BLaER1 (cell line): ENCODE results near the gene KNSTRN.

Experiments
- H3K27ac ChIP-seq: shearing (Covaris generic); formaldehyde crosslinking; 2 replicates; pipeline ENCODE4 v1.8.1; 2022
- H3K27me3 ChIP-seq: shearing (Covaris generic); formaldehyde crosslinking; 2 replicates; pipeline ENCODE4 v1.8.1; 2022
- H3K36me3 ChIP-seq: shearing (Covaris generic); formaldehyde crosslinking; 2 replicates; pipeline ENCODE4 v1.8.1; 2022
- H3K4me1 ChIP-seq: shearing (Covaris generic); formaldehyde crosslinking; 2 replicates; pipeline ENCODE4 v1.8.1; 2022
- H3K4me2 ChIP-seq: shearing (Covaris generic); formaldehyde crosslinking; 2 replicates; pipeline ENCODE4 v1.8.1; 2022
- H3K4me3 ChIP-seq: shearing (Covaris generic); formaldehyde crosslinking; 2 replicates; pipeline ENCODE4 v1.8.1; 2022
- H3K9ac ChIP-seq: shearing (Covaris generic); formaldehyde crosslinking; 2 replicates; pipeline ENCODE4 v1.8.1; 2022
- H3K9me3 ChIP-seq: shearing (Covaris generic); formaldehyde crosslinking; 2 replicates; pipeline ENCODE4 v1.8.1; 2022
- H4K20me1 ChIP-seq: shearing (Covaris generic); formaldehyde crosslinking; 2 replicates; pipeline ENCODE4 v1.8.1; 2022
- Cebpa-rat ChIP-seq: shearing (Covaris generic); IDR thresholded peaks from 2 replicates; pipeline ENCODE4 v1.8.1; 2022

Gene KNSTRN

DNA sequence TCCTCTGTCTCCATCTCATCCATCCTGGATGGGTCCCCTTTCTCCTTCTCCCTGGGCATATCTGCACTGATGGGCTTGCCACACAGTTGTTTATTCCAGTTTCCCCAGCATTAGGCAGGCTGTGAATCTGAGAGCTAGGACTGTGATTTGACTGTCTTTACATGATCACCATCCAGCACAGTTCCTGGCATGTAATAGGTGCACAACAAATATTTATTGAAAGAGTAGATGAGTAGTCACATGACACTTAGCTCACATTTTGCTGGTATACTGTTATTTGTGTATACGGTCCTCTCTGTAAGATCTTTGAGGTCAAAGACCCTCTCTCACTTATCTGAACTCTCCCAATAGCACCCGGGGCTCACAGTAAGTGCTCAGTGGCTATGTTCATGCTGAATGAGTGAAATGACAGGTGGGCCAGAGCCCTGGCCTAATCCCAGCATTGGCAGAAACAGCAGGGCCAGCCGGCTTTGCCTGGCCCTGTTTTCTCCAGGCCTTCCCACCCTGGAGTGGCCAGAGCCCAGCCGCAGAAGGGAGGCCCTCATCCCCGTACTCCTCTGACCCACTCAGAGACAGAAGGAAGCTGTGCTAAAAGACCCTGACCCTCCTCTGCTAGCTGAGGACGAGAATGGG, 42.1 kb downstream of the KNSTRN start:
- Histone ChIP-seq H3K4me3 (no peak overlapping the region), H3K27ac (no peak overlapping the region), H3K36me3 (no peaks in the 10 kb centered on the region), H3K27me3 (no peaks in the 10 kb centered on the region), H3K4me2 (no peak overlapping the region), H3K4me1 (peaks cover 53% of the 10 kb centered on the region), H4K20me1 (peaks cover 12% of the 10 kb centered on the region; the same call in 1 of the 2 replicates), H3K9me3 (no peaks in the 10 kb centered on the region), H3K9ac (no peak overlapping the region)
- no peak for TF ChIP-seq Cebpa-rat

DNA sequence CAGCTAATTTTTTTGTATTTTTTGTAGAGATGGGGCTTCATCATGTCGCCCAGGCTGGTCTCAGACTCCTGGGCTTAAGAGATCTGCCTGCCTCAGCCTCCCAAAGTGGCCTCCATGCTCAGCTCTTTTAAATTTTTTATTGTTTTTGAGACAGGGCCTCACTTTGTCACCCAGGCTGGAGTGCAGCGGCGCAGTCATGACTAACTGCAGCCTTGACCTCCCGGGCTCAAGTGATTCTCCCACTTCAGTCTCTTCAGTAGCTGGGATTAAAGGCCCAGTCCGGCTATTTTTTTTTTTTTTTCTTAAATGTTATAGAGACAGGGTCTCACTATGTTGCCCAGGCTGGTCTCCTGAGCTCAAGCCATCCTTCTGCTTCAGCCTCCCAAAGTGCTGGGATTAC, 43.2 kb downstream of the KNSTRN start:
- TF ChIP-seq Cebpa-rat = no peak
- H3K4me1 ChIP-seq = peaks cover 60% of the 10 kb centered on the region
- peaks cover 11% of the 10 kb centered on the region; the same call in 1 of the 2 replicates for H4K20me1 ChIP-seq

DNA sequence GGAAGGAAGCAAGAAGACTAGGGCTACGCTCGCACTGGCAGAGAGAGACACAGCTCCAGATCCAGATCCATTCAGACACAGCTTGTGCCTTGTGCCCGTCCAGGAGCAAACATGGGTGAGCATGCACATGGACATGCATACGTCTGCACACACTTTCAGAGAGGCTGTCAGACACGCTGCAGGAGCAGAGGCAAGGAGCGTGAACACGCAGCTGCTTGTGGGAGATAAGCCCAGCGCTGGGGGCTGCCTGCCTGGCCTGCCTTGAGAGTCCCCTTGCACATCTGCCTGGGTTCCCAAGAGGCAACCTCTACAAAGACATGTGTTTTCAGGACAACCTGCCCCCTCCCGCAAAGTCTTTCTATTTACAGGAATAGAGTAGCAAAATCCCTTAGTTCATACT, 44.7 kb downstream of the KNSTRN start:
- Histone ChIP-seq H3K9ac (peak overlapping the region; percentile 41; the same call in 1 of the 2 replicates), H3K27me3 (no peaks in the 10 kb centered on the region), H3K4me3 (no peak overlapping the region), H3K4me1 (peaks cover 48% of the 10 kb centered on the region), H3K36me3 (no peaks in the 10 kb centered on the region), H4K20me1 (no peaks in the 10 kb centered on the region), H3K27ac (peak overlapping the region; percentile 46; the same call in 1 of the 2 replicates), H3K9me3 (no peaks in the 10 kb centered on the region), H3K4me2 (peak overlapping the region; percentile 81)
- TF ChIP-seq Cebpa-rat = no peak

More for the DNA sequence above, 43.2 kb downstream of the KNSTRN start:
- Histone ChIP-seq H3K4me3 (no peak overlapping the region), H3K4me2 (no peak overlapping the region), H3K9ac (no peak overlapping the region), H3K9me3 (no peaks in the 10 kb centered on the region), H3K36me3 (no peaks in the 10 kb centered on the region), H3K27me3 (no peaks in the 10 kb centered on the region), H3K27ac (no peak overlapping the region)

DNA sequence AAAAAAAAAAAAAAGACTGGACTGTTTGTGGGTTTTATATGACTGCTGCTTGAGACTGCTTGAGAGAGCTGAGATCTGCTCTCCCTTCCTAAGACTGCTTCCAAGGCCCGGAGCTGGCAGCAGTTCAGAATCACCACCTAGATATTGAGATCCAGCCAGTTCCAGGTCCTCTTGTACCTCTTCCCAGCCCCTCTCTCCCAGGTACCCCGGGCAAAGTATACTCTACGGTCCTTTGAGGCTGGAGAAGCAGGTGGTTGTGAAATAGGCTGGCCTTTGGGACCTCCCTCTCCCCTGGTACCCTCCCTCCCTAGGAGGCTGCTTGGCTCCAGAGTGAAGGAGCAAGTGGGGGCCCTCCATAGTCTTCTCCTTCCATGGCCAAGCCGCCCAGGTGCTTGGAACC, 45.7 kb downstream of the KNSTRN start:
- Histone ChIP-seq H3K36me3 (no peaks in the 10 kb centered on the region; the same call in 1 of the 2 replicates), H3K4me2 (peak overlapping the region; percentile 81), H3K9ac (0 out of 2 replicates have a peak overlapping the region, but pooled peaks have one; percentile 17), H3K9me3 (no peaks in the 10 kb centered on the region), H3K27ac (peak overlapping the region; percentile 24; the same call in 1 of the 2 replicates), H3K4me1 (peaks cover 48% of the 10 kb centered on the region), H3K4me3 (no peak overlapping the region), H4K20me1 (no peaks in the 10 kb centered on the region), H3K27me3 (no peaks in the 10 kb centered on the region)
- no peak for TF ChIP-seq Cebpa-rat

DNA sequence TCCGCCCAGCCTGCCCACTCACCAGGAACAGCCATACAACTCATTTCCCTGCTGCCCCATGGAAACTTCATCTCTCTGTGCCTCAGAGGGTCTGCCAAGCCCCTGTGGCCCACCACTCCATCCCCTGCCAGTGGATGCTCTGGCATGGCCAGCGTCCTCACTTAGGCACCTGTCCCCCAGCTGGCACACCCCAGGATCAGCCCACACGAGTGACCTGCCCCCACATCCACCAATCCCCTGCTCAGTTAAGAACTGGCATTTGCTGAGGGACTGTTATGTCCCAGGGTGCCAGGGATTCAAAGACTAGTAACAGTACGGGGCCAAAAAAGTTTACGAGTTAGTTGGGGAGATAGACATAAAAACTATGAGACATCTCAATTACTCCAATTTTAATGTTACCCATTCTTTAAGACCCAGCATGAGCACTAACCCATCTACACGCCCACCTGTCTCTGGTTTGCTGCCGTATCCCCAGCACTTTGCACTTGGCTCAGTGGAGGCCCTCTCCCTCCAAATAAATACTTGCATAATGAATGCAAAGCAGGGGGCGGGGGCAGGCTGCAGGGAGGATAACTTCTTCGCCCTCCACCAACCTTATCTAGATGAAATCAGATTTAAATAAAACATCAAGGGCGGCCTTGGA, 46.7 kb downstream of the KNSTRN start:
- Histone ChIP-seq H4K20me1 (no peaks in the 10 kb centered on the region), H3K4me1 (peaks cover 48% of the 10 kb centered on the region), H3K9ac (no peak overlapping the region), H3K27me3 (no peaks in the 10 kb centered on the region), H3K27ac (no peak overlapping the region), H3K9me3 (no peaks in the 10 kb centered on the region), H3K4me2 (peak overlapping the region; percentile 81; the same call in 1 of the 2 replicates), H3K36me3 (no peaks in the 10 kb centered on the region; the same call in 1 of the 2 replicates), H3K4me3 (no peak overlapping the region)
- no peak for TF ChIP-seq Cebpa-rat

DNA sequence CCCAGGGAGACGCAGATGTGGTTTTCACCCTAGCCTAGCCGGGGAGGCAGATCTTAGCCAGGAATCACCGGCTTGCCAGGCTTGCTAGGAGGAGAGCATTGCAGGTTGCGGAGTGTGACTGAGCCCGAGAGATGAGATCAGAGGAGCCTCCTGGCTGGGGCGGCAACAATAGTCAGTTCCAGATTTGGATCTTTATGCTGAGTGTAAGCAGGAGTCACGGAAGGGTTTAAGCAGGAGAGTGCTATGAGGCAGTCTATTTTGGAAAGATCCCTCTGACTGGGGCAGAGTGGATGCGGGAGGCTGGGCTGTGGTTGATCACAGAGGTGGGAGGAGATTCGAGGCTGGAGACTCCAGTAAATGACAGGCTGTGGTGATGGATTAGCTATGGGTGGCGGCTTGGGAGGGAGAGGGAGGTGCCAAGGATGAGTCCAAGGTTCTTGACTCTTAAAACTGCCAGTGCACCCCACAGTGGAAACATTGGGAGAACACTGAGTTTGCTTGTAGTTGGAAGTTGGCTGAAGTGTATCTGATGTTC, 47.8 kb downstream of the KNSTRN start:
- H3K4me3 ChIP-seq = no peak overlapping the region

DNA sequence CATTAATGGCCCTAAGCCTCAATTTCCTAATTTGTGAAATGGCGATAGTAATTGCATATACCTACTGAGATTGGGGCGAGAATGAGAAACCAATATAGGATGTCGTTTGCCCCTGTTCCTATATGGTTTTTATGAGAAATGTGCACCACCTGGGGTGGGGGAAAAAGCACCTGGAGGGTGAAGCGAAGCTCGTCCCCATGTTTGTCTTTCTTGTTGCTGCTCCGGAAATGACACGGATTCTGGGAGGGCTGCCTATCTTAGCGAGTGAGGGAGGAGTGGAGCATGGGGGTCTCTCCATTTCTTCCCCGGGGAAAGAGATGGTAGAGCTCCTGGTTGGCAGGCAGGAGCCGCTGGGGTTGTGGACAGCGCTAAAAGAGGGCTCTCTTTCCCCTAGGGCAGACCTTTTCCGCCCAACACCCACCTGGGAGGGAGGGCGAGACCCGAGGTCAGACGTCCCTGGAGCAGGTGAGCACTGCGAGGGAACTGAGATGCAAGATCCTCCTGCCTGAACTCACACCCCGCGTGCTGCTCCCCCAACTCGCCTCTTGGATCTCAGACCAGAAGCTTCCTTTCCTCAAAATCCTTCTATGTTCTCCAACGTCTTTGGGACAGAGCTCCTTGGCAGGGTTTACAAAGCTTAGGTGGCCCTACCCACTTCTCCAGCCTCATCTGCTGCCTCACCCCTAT, 52.6 kb downstream of the KNSTRN start:
- Histone ChIP-seq H3K4me1 (peaks cover 64% of the 10 kb centered on the region), H3K27me3 (peaks cover 42% of the 10 kb centered on the region; the same call in 1 of the 2 replicates), H4K20me1 (no peaks in the 10 kb centered on the region)

More for the DNA sequence above, 47.8 kb downstream of the KNSTRN start:
- H3K4me2 ChIP-seq = no peak overlapping the region
- no peak for TF ChIP-seq Cebpa-rat
- H3K9ac ChIP-seq = no peak overlapping the region
- H4K20me1 ChIP-seq = no peaks in the 10 kb centered on the region
- 0 out of 2 replicates have a peak, but pooled peaks cover 3% of the 10 kb centered on the region for H3K27me3 ChIP-seq
- no peaks in the 10 kb centered on the region; the same call in 1 of the 2 replicates for H3K36me3 ChIP-seq
- peaks cover 60% of the 10 kb centered on the region for H3K4me1 ChIP-seq
- H3K27ac ChIP-seq = no peak overlapping the region
- H3K9me3 ChIP-seq = no peaks in the 10 kb centered on the region

DNA sequence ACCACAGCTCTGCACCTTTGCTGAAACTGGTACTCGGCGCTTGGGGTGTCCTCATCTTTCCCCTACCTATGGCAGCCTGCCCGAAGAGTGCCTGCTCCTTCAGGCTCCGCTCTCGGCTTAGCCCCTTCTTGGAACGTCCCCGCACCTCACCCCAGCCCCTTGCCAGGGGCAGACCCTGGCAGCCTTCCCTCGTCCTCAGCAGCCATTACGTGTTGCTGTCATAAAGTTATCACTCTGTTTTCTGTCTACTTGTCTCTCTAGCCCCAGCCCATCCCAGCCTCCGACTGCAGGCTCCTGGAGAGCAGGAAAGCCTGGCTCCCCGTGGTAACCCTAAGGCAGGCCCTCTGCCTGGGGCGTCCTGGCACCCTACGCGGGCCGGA, 53.2 kb downstream of the KNSTRN start:
- Histone ChIP-seq H3K9me3 (no peaks in the 10 kb centered on the region), H3K4me2 (peak overlapping the region; percentile 99), H3K36me3 (no peaks in the 10 kb centered on the region; the same call in 1 of the 2 replicates), H3K4me1 (peaks cover 61% of the 10 kb centered on the region), H4K20me1 (no peaks in the 10 kb centered on the region), H3K9ac (peak overlapping the region; percentile 74), H3K27me3 (peaks cover 43% of the 10 kb centered on the region; the same call in 1 of the 2 replicates), H3K4me3 (peak overlapping the region; percentile 68), H3K27ac (peak overlapping the region; percentile 76)
- TF ChIP-seq Cebpa-rat = no peak

More for the DNA sequence above, 52.6 kb downstream of the KNSTRN start:
- Histone ChIP-seq H3K9ac (peak overlapping the region; percentile 74), H3K4me3 (peak overlapping the region; percentile 68; the same call in 1 of the 2 replicates), H3K36me3 (no peaks in the 10 kb centered on the region; the same call in 1 of the 2 replicates), H3K9me3 (no peaks in the 10 kb centered on the region), H3K27ac (peak overlapping the region; percentile 76; the same call in 1 of the 2 replicates), H3K4me2 (peak overlapping the region; percentile 99)
- TF ChIP-seq Cebpa-rat = no peak

DNA sequence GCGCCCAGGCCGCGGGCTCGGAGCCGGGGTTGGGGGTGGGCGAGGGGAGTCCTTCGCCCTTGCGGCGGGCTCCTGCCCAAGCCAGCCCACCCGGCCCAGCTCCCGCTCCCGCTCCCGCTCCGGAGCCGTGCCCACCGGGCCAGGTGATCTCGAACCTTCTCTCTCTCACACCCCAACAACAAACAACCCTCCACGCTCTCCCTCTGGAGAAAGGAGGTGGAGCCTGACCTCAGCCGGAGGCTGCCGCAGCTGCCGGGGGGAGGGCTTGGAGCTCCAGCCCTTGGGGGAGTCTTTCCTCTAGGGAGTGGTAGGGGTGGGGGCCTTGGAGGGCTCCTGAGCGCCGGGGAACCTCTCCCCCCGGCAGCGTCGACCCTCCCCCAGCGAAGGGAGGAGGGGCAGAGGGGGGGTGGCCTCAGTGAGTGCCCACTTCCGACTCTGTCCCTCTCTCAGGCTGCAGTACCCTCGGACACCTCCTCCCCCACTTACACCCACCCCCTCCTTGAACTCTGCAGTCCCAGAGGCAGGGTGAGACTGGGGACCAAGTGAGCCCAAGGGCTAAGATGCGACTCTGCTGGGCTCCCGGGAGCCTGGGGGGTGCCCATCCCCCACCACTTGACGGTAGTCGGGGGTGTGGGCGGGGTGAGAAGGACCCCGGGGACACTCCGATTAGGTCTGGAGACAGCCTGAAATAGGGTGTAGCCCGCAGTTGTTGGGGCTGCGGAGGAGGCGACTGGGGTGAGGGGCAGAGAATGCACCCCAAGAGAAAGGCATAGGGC, 53.8 kb downstream of the KNSTRN start:
- peak overlapping the region; percentile 74 for H3K9ac ChIP-seq
- H3K4me2 ChIP-seq = peak overlapping the region; percentile 99
- peaks cover 43% of the 10 kb centered on the region; the same call in 1 of the 2 replicates for H3K27me3 ChIP-seq
- peak overlapping the region; percentile 68 for H3K4me3 ChIP-seq
- H3K9me3 ChIP-seq = no peaks in the 10 kb centered on the region
- peak overlapping the region; percentile 76 for H3K27ac ChIP-seq
- no peak for TF ChIP-seq Cebpa-rat
- H4K20me1 ChIP-seq = peaks cover 3% of the 10 kb centered on the region
- peaks cover 61% of the 10 kb centered on the region for H3K4me1 ChIP-seq
- no peaks in the 10 kb centered on the region; the same call in 1 of the 2 replicates for H3K36me3 ChIP-seq
